MCF 10A (cell line): ENCODE data around the gene C4orf51. TPM values are rescaled to one million over a fixed set of nuclear protein-coding genes. Genes with fewer than 3 reads are reported as not detected.

Experiments used
- BruUV-seq: library from RNA; stranded (reverse); fragments of 400-500 nt; replicated peaks from 2 replicates; lab custom pipeline; 2021; lab: Mats Ljungman, UMichigan
- CTCF ChIA-PET: fragments of 300-600 bp; sonication (Branson Sonifier 250); formaldehyde crosslinking; extraction: SDS; loops from one replicate; lab custom pipeline; 2021; ENCODE audit warnings: antibody characterized with exemption, inconsistent platforms; lab: Yijun Ruan, JAX
- POLR2A ChIA-PET: fragments of 300-600, 350-650 bp; sonication (Branson Sonifier 250); formaldehyde crosslinking; extraction: SDS; loops from one replicate; lab custom pipeline; 2020; ENCODE audit warnings: antibody characterized with exemption, inconsistent platforms; lab: Yijun Ruan, JAX
- DNase-seq: peaks from one replicate; pipeline ENCODE4 v3.0.0-alpha.2; 2018; ENCODE audit not compliant: unreplicated experiment
- H3K27ac Mint-ChIP-seq: one replicate; pipeline ENCODE4 v1.8.0; 2022; ENCODE audit warnings: mild to moderate bottlenecking, low read depth, mixed read lengths; ENCODE audit not compliant: unreplicated experiment
- H3K27me3 Mint-ChIP-seq: one replicate; pipeline ENCODE4 v1.8.0; 2022; ENCODE audit warnings: mixed read lengths; ENCODE audit not compliant: insufficient read depth, unreplicated experiment
- H3K36me3 Mint-ChIP-seq: one replicate; pipeline ENCODE4 v1.8.0; 2022; ENCODE audit warnings: mild to moderate bottlenecking, moderate library complexity, mixed read lengths; ENCODE audit not compliant: insufficient read depth, unreplicated experiment
- H3K4me1 Mint-ChIP-seq: one replicate; pipeline ENCODE4 v1.8.0; 2022; ENCODE audit warnings: mixed read lengths; ENCODE audit not compliant: insufficient read depth, unreplicated experiment
- H3K4me3 Mint-ChIP-seq: one replicate; pipeline ENCODE4 v1.8.0; 2022; ENCODE audit warnings: mild to moderate bottlenecking, moderate library complexity, mixed read lengths; ENCODE audit not compliant: unreplicated experiment
- H3K9me3 Mint-ChIP-seq: one replicate; pipeline ENCODE4 v1.8.0; 2022; ENCODE audit warnings: mixed read lengths; ENCODE audit not compliant: unreplicated experiment
- CTCF ChIP-seq: fragments of 200-600 bp; IDR thresholded peaks from one replicate; pipeline ENCODE4 v1.8.0; 2022; ENCODE audit warnings: antibody characterized with exemption, mild to moderate bottlenecking; ENCODE audit not compliant: unreplicated experiment
- intact Hi-C: fragments of 100-400 bp; cut with micrococcal nuclease; formaldehyde crosslinking; loops from 2 replicates; pipeline ENCODE4 v1.14.1; 2022
- total RNA-seq: library from RNA; stranded (reverse); gene quantifications from 2 replicates; pipeline ENCODE4 v1.2.3, GENCODE V29; 2022

The C4orf51 gene
- total RNA-seq, 1 experiment from 2014 or later, result not detected

DNA sequence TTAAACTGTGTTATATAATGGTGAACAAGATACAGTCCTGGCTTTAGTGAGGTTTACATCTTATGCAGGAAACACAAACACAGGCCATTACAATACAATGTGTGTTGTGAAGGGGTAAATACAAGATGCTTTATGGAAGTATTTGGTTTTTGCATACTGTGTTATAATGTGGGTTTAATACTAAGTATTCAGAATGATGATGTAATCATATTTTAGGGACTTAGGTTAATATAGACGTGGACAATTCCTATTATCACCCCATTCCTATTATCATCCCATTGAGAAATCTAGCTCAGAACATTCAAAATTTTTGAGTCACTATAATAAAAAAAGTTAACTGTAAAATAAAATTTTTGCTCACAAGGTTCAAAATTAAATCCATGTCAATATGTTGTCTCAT is 36.7 kb upstream of the C4orf51 start:
- no peak overlapping the region for H3K27ac Mint-ChIP-seq
- ChIA-PET CTCF (interaction anchor here (0.5 to 0.8 kb wide), 5 partner anchors 23 to 427 kb away, joined by 3 read pairs; no protein-coding TSS in a partner anchor), POLR2A (interaction anchor here (0.6 to 1.0 kb wide), 2 partner anchors 12 to 26 kb away, joined by 3 read pairs; no protein-coding TSS in a partner anchor)
- intact Hi-C loops, result no loop called here
- H3K4me3 Mint-ChIP-seq, result no peak overlapping the region
- H3K9me3 Mint-ChIP-seq, result no peaks in the 10 kb centered on the region
- H3K36me3 Mint-ChIP-seq, result peaks cover 16% of the 10 kb centered on the region
- no peak for DNase-seq
- H3K4me1 Mint-ChIP-seq, result no peaks in the 10 kb centered on the region
- no peaks in the 10 kb centered on the region for H3K27me3 Mint-ChIP-seq
- BruUV-seq, result no TSS peak
- TF ChIP-seq CTCF, result no peak

- peaks cover 16% of the 10 kb centered on the region for H3K36me3 Mint-ChIP-seq
- no peak for DNase-seq
- H3K4me1 Mint-ChIP-seq, result no peaks in the 10 kb centered on the region
- no peak overlapping the region for H3K27ac Mint-ChIP-seq
- H3K4me3 Mint-ChIP-seq, result no peak overlapping the region
- POLR2A ChIA-PET, result no interaction called here
- TF ChIP-seq CTCF, result no peak
- no peaks in the 10 kb centered on the region for H3K9me3 Mint-ChIP-seq
- CTCF ChIA-PET, result interaction anchor here (0.7 to 0.9 kb wide), 3 partner anchors 25 to 596 kb away, joined by 3 to 4 read pairs (median 3); partner anchors contain the start of gene MMAA
- no peaks in the 10 kb centered on the region for H3K27me3 Mint-ChIP-seq
- BruUV-seq, result no TSS peak
- intact Hi-C loops, result no loop called here
These were observed 35.2 kb upstream of the C4orf51 start for GRCh38 chr4:145644699-145645098.

DNA sequence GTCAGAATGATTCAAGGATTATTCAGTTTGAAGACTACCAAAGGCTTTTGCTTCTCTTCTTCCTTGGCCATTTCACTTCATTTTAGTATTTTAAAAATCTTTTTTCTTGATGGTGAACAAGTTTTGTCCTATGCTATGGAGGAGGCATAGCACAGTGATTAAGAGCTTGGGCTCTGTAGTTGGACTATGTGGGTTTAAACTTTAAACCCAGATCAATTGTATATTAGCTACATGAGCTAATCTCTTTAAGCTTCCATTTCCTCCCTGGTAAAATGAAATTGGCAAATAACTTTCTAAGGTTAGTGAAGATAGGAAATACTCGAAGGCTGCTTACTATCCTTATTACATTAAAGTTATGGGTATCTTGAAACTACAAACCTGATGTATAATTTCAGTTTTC is 23.8 kb upstream of the C4orf51 start:
- BruUV-seq, result no TSS peak
- CTCF ChIA-PET, result interaction anchor here (0.6 kb wide), 1 partner anchor 171 kb away, joined by 3 read pairs; no protein-coding TSS in a partner anchor
- POLR2A ChIA-PET, result no interaction called here

DNA sequence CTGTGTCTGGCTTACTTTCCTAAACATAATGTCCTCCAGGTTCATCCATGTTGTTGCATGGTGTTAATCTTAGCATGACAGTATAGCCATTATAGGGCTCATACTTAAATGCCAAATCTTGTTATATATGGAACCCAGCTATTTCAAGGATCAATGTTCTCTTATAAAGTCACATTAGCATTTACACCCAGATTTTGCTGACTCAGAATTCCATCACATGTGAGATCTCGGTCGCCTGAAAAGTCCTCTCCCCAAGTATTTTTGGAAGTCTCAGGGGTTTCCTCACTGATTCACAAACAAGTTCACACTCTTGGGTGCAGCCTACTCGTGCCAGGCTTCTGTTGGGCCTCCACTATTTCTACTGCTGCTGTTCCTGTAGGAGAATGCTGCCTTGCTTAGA is 19.9 kb upstream of the C4orf51 start:
- intact Hi-C loops, result no loop called here
- no peak for TF ChIP-seq CTCF
- BruUV-seq, result no TSS peak
- Mint-ChIP-seq H3K4me1 (no peaks in the 10 kb centered on the region), H3K9me3 (no peaks in the 10 kb centered on the region), H3K27me3 (no peaks in the 10 kb centered on the region), H3K27ac (no peak overlapping the region), H3K36me3 (peaks cover 5% of the 10 kb centered on the region), H3K4me3 (no peak overlapping the region)
- no peak for DNase-seq
- POLR2A ChIA-PET, result no interaction called here
- CTCF ChIA-PET, result interaction anchor here (0.6 kb wide), 1 partner anchor 617 kb away, joined by 4 read pairs; no protein-coding TSS in a partner anchor

More for the DNA sequence above, 23.8 kb upstream of the C4orf51 start:
- intact Hi-C loops, result no loop called here
- no peak for TF ChIP-seq CTCF
- no peak for DNase-seq
- H3K9me3 Mint-ChIP-seq, result no peaks in the 10 kb centered on the region
- H3K36me3 Mint-ChIP-seq, result peaks cover 14% of the 10 kb centered on the region
- no peak overlapping the region for H3K27ac Mint-ChIP-seq
- no peaks in the 10 kb centered on the region for H3K4me1 Mint-ChIP-seq
- H3K4me3 Mint-ChIP-seq, result no peak overlapping the region
- no peaks in the 10 kb centered on the region for H3K27me3 Mint-ChIP-seq
